Activated CD4-positive, alpha-beta T cell treated with anti-CD3 and anti-CD28 coated beads, Interleukin-2, Interleukin-6, amounts not matched to agents 100 ng/mL and 50 ng/mL, durations not matched to agents 16 hours and 8 hours (primary cell): ENCODE data around the gene LRRC27.
"Not testable (repeated sequence)": the region's sequence is repeated elsewhere in the genome, so short reads cannot be mapped to it uniquely, and the experiment has no call there.

ENCODE experiments used
- DNase-seq: peaks from one replicate; pipeline ENCODE4 v3.0.0-alpha.2; 2020

LRRC27 gene

GRCh38 chr10:132301371-132302330, 30.3 kb upstream of the LRRC27 start:
- no peak for DNase-seq

- DNase-seq, result no peak
Observed at GRCh38 chr10:132302421-132303310, 29.3 kb upstream of the LRRC27 start.

- DNase-seq, result no peak
Observed at GRCh38 chr10:132303361-132304115, 28.5 kb upstream of the LRRC27 start.

- DNase-seq, result no peak
Observed at GRCh38 chr10:132304756-132305509, 27.1 kb upstream of the LRRC27 start.

- no peak for DNase-seq
Observed at GRCh38 chr10:132305654-132306342, 26.2 kb upstream of the LRRC27 start.

- DNase-seq, result no peak
Observed at GRCh38 chr10:132306343-132306685, 25.7 kb upstream of the LRRC27 start.

GRCh38 chr10:132306864-132307751, 24.9 kb upstream of the LRRC27 start:
- DNase-seq, result no peak

- peak; percentile 93 for DNase-seq
Observed at GRCh38 chr10:132307823-132308586, 24.0 kb upstream of the LRRC27 start, which contains the start of gene STK32C. TSS of gene STK32C (minus strand) at chr10:132307950. CDS start at chr10:132307833, 117 bp downstream.

GRCh38 chr10:132308587-132309470, 23.2 kb upstream of the LRRC27 start:
- no peak for DNase-seq

GRCh38 chr10:132309471-132309865, 22.5 kb upstream of the LRRC27 start:
- no peak for DNase-seq

GRCh38 chr10:132309879-132310591, 22.0 kb upstream of the LRRC27 start:
- DNase-seq, result no peak

- DNase-seq, result no peak
Observed at GRCh38 chr10:132310701-132311337, 21.2 kb upstream of the LRRC27 start.

- no peak for DNase-seq
Observed at GRCh38 chr10:132311338-132311939, 20.6 kb upstream of the LRRC27 start.

GRCh38 chr10:132313305-132313704, 18.7 kb upstream of the LRRC27 start:
- no peak for DNase-seq

- no peak for DNase-seq
Observed at GRCh38 chr10:132313865-132314264, 18.1 kb upstream of the LRRC27 start.

- DNase-seq, result no peak
Observed at GRCh38 chr10:132314336-132314735, 17.7 kb upstream of the LRRC27 start.

GRCh38 chr10:132314881-132315280, 17.1 kb upstream of the LRRC27 start:
- not testable (repeated sequence) for DNase-seq
